MM.1S (cell line): Measurements from ENCODE around the gene ZNF23.
A peak's percentile ranks its signal among the peaks of the same experiment; 100 is the strongest.

Source experiments
- DNase-seq: peaks from one replicate; pipeline ENCODE4 v3.0.0-alpha.2; 2015
- H2AFZ ChIP-seq: fragments of 300-600 bp; sonication (generic); 2 replicates; pipeline ENCODE4 v1.6.0; 2016; ENCODE audit warnings: antibody characterized with exemption, low read length
- H3F3A ChIP-seq: fragments of 300-600 bp; sonication (generic); 2 replicates; pipeline ENCODE4 v1.6.1; 2016; ENCODE audit warnings: mild to moderate bottlenecking, antibody characterized with exemption, low read length, moderate library complexity, mixed read lengths; ENCODE audit not compliant: insufficient read depth
- H3K27ac ChIP-seq: fragments of 300-600 bp; sonication (generic); 2 replicates; pipeline ENCODE4 v1.5.1; 2016; ENCODE audit warnings: mild to moderate bottlenecking, low read length
- H3K27me3 ChIP-seq: fragments of 300-600 bp; sonication (generic); replicated peaks from 2 replicates; pipeline ENCODE4 v1.6.0; 2016; ENCODE audit warnings: low read length; ENCODE audit not compliant: insufficient read depth
- H3K36me3 ChIP-seq: fragments of 300-600 bp; sonication (generic); replicated peaks from 2 replicates; pipeline ENCODE4 v1.6.1; 2016; ENCODE audit warnings: mild to moderate bottlenecking, low read length, mixed read lengths; ENCODE audit not compliant: insufficient read depth
- H3K4me1 ChIP-seq: fragments of 300-600 bp; sonication (generic); 2 replicates; pipeline ENCODE4 v1.6.1; 2016; ENCODE audit warnings: low read length, mixed read lengths
- H3K4me2 ChIP-seq: fragments of 300-600 bp; sonication (generic); 2 replicates; pipeline ENCODE4 v1.6.0; 2016; ENCODE audit warnings: low read depth, low read length
- H3K4me3 ChIP-seq: fragments of 300-600 bp; sonication (generic); 2 replicates; pipeline ENCODE4 v1.5.1; 2016; ENCODE audit warnings: low read length, mixed read lengths
- H3K79me2 ChIP-seq: fragments of 300-600 bp; sonication (generic); 2 replicates; pipeline ENCODE4 v1.6.1; 2016; ENCODE audit warnings: mixed run types, low read length, mixed read lengths
- H3K9ac ChIP-seq: fragments of 300-600 bp; sonication (generic); 2 replicates; pipeline ENCODE4 v1.6.1; 2016; ENCODE audit warnings: low read length, mixed read lengths
- H3K9me2 ChIP-seq: fragments of 300-600 bp; sonication (generic); replicated peaks from 2 replicates; pipeline ENCODE4 v1.6.1; 2016; ENCODE audit warnings: mild to moderate bottlenecking, low read length, mixed read lengths; ENCODE audit not compliant: insufficient read depth
- H3K9me3 ChIP-seq: fragments of 300-600 bp; sonication (generic); replicated peaks from 2 replicates; pipeline ENCODE4 v1.6.1; 2016; ENCODE audit warnings: mild to moderate bottlenecking, low read length, mixed read lengths; ENCODE audit not compliant: insufficient read depth
- H4K20me1 ChIP-seq: fragments of 300-600 bp; sonication (generic); 2 replicates; pipeline ENCODE4 v1.6.1; 2016; ENCODE audit warnings: mild to moderate bottlenecking, low read length, moderate library complexity, mixed read lengths; ENCODE audit not compliant: insufficient read depth
- EZH2 ChIP-seq: fragments of 300-600 bp; sonication (generic); optimal IDR thresholded peaks from 2 replicates; pipeline ENCODE3; 2017; ENCODE audit warnings: low read depth, mild to moderate bottlenecking, antibody characterized with exemption, low read length, mixed read lengths
- EZH2phosphoT487 ChIP-seq: fragments of 300-600 bp; sonication (generic); IDR thresholded peaks from 2 replicates; pipeline ENCODE4 v1.6.1; 2018; ENCODE audit warnings: antibody characterized with exemption, low read length
- TF ChIP-seq, protein P1 (sequence below): fragments of 300-600 bp; sonication (generic); IDR thresholded peaks from 2 replicates; pipeline ENCODE4 v1.5.1; 2016; ENCODE audit warnings: antibody characterized with exemption, low read length, mixed read lengths

The ZNF23 gene

DNA sequence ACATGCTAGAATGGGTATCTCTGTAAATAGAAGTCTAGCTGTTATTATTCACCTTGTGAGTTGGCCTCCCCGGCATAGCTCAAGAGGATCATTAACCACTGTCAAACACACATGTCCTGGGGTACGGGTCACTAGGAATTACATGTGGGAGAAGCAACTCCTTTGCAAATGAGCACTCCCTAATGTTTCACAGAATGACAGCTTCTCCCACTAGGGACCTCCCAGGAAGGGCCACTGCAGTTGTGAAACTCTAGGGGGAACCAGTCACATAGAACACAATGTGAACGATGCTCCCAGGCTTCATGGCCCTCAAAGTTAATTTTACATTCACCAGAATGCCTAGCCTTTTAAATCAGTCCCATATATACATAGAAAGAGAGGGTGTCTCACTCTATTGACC, 39.5 kb upstream of the ZNF23 start:
- H3K4me2 ChIP-seq = no peak overlapping the region
- no peaks in the 10 kb centered on the region for H3F3A ChIP-seq
- H3K27ac ChIP-seq = no peak overlapping the region
- H2AFZ ChIP-seq = no peak overlapping the region
- DNase-seq = no peak
- no peaks in the 10 kb centered on the region for H3K4me1 ChIP-seq
- H3K4me3 ChIP-seq = no peak overlapping the region
- H4K20me1 ChIP-seq = no peaks in the 10 kb centered on the region
- H3K27me3 ChIP-seq = no peaks in the 10 kb centered on the region
- no peaks in the 10 kb centered on the region for H3K79me2 ChIP-seq
- H3K9me3 ChIP-seq = no peaks in the 10 kb centered on the region
- no peak overlapping the region for H3K9ac ChIP-seq
- TF ChIP-seq, protein P1, sequence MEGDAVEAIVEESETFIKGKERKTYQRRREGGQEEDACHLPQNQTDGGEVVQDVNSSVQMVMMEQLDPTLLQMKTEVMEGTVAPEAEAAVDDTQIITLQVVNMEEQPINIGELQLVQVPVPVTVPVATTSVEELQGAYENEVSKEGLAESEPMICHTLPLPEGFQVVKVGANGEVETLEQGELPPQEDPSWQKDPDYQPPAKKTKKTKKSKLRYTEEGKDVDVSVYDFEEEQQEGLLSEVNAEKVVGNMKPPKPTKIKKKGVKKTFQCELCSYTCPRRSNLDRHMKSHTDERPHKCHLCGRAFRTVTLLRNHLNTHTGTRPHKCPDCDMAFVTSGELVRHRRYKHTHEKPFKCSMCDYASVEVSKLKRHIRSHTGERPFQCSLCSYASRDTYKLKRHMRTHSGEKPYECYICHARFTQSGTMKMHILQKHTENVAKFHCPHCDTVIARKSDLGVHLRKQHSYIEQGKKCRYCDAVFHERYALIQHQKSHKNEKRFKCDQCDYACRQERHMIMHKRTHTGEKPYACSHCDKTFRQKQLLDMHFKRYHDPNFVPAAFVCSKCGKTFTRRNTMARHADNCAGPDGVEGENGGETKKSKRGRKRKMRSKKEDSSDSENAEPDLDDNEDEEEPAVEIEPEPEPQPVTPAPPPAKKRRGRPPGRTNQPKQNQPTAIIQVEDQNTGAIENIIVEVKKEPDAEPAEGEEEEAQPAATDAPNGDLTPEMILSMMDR = peak; percentile 12
- TF ChIP-seq EZH2phosphoT487 = no peak
- H3K9me2 ChIP-seq = no peaks in the 10 kb centered on the region
- H3K36me3 ChIP-seq = no peaks in the 10 kb centered on the region

DNA sequence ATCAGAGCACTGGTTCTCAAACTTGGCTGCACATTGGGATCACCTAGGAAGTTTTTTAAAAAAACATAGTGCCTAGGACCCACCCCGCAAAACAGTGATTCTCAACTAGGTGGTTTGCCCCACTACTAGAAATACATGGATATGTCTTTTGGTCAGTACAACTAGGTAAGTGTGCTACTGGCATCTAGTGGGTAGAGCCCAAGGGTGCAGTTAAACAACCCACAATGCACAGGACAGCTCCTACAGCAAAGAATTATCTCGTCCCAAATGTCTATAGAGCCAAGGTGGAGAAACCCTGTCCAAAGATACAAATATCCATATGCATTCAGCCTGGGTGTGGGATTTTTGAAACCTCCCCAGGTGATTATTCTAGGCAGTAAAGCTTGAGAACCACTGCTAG, 38.9 kb upstream of the ZNF23 start:
- Histone ChIP-seq H3K27me3 (no peaks in the 10 kb centered on the region), H3K9me3 (no peaks in the 10 kb centered on the region), H3K9ac (no peak overlapping the region), H3K9me2 (no peaks in the 10 kb centered on the region), H3K36me3 (no peaks in the 10 kb centered on the region), H3K4me1 (no peaks in the 10 kb centered on the region), H4K20me1 (no peaks in the 10 kb centered on the region), H3K27ac (no peak overlapping the region), H3K4me2 (no peak overlapping the region), H3K79me2 (no peaks in the 10 kb centered on the region), H3F3A (no peaks in the 10 kb centered on the region), H3K4me3 (no peak overlapping the region), H2AFZ (no peak overlapping the region)
- no peak for TF ChIP-seq EZH2
- DNase-seq = no peak

DNA sequence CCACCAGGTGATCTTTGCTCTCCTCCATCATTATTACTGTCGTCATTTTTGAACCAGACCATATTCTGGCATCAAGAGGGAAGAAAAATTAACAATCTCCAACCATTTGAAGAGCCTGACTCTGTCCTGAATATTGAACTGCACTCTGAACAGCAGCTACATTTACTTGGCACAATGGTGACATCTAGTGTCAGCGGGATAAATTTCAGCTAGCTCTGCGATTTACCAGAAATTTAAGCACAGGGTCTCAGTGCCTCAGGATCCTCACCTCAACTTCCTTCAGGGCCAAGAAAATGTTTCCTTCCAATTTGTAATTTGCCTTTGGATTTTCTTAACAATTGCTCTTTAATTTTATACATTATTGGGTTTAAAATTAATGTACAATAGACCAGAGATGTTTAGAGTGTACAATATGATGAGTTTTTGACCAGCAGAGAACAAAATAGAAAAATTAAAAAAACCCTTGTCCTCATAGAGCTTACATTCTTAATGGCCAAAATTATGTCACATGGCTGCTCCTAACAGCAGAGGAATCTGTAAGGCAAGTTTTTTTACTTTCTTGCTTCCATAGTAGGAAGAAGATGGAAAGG, 37.8 kb upstream of the ZNF23 start:
- Histone ChIP-seq H3K27me3 (no peaks in the 10 kb centered on the region), H3K27ac (no peak overlapping the region), H2AFZ (no peak overlapping the region), H3K4me1 (no peaks in the 10 kb centered on the region), H3K9me2 (no peaks in the 10 kb centered on the region), H3K36me3 (no peaks in the 10 kb centered on the region), H3K4me2 (no peak overlapping the region), H3K4me3 (no peak overlapping the region), H3F3A (no peaks in the 10 kb centered on the region), H3K79me2 (no peaks in the 10 kb centered on the region), H3K9me3 (no peaks in the 10 kb centered on the region), H4K20me1 (no peaks in the 10 kb centered on the region), H3K9ac (no peak overlapping the region)
- DNase-seq = peak; percentile 68
- no peak for TF ChIP-seq EZH2
- TF ChIP-seq, protein P1 = peak; percentile 76

DNA sequence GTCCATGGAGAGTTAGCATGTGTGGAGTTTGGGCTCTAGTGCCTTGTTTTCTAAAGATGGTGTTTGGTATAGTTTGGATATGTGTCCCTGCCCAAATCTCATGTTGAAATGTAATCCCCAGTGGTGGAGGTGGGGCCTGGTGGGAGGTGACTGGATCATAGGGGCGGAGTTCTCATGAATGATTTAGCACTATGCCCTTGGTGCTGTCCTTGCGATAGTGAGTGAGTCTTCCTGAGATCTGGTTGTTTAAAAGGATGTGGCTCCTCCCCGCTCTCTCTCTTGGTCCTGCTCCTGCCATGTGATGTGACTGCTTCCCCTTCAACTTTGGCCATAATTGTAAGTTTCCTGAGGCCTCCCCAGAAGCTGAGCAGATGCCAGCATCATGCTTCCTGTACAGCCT, 36.0 kb upstream of the ZNF23 start:
- Histone ChIP-seq H3K36me3 (no peaks in the 10 kb centered on the region), H3K9ac (no peak overlapping the region), H3K27ac (no peak overlapping the region), H3K4me3 (no peak overlapping the region), H4K20me1 (no peaks in the 10 kb centered on the region), H3K4me1 (no peaks in the 10 kb centered on the region), H3K9me3 (no peaks in the 10 kb centered on the region), H3K27me3 (no peaks in the 10 kb centered on the region), H3F3A (no peaks in the 10 kb centered on the region), H3K9me2 (no peaks in the 10 kb centered on the region), H2AFZ (no peak overlapping the region), H3K4me2 (no peak overlapping the region), H3K79me2 (no peaks in the 10 kb centered on the region)
- no peak for TF ChIP-seq EZH2
- no peak for TF ChIP-seq EZH2phosphoT487
- TF ChIP-seq, protein P1 = no peak
- DNase-seq = no peak
